Pancreas (tissue), 10 donors: Measurements from ENCODE around the gene PFDN4. TPM values are rescaled to one million over a fixed set of nuclear protein-coding genes. Genes with fewer than 3 reads are reported as not detected.

Source experiments
- ATAC-seq, 4 donors: fragments of 200-7000 bp; cut with Tn5 transposase; one replicate each; pipeline versions ENCODE4 v1.8.0 to v1.9.1; 2020; ENCODE audit warnings: mild to moderate bottlenecking in 4 of 4, moderate library complexity in 4 of 4
- DNase-seq, 6 donors: peaks; one replicate each; pipeline ENCODE4 v3.0.0-alpha.2; 2020
- FAIRE-seq: peaks from 2 replicates; lab custom pipeline; 2012; peaks lifted over from hg19 to GRCh38; lab: Jason Lieb, UNC
- H3K27ac ChIP-seq, 4 donors: fragments of 200-600 bp; sonication (generic); 1 replicate in 3 of 4; 2 replicates in 1 of 4; pipeline versions ENCODE4 v1.5.0 to v1.8.0; 2020
- H3K27me3 ChIP-seq, 4 donors: fragments of 200-600 bp; one replicate each; pipeline ENCODE4 v1.8.0; 2021
- H3K36me3 ChIP-seq, 3 donors: fragments of 200-600 bp; sonication (generic) in 1 of 3; one replicate each; pipeline versions ENCODE4 v1.5.0 to v1.8.0; 2020 to 2021
- H3K4me1 ChIP-seq, 3 donors: fragments of 200-600 bp; one replicate each; pipeline ENCODE4 v1.8.0; 2021
- H3K4me3 ChIP-seq, 4 donors: fragments of 200-600 bp; sonication (generic) in 2 of 4; one replicate each; pipeline versions ENCODE4 v1.5.0 to v1.8.0; 2020 to 2021
- H3K9me3 ChIP-seq, 4 donors: fragments of 200-600 bp; one replicate each; pipeline ENCODE4 v1.8.0; 2021
- CTCF ChIP-seq, 4 donors: fragments of 200-600 bp; sonication (generic) in 3 of 4; IDR thresholded peaks; one replicate each; pipeline versions ENCODE4 v1.5.0 to v1.8.0; 2021; ENCODE audit warnings: antibody characterized with exemption in 4 of 4
- WGBS, 2 donors: extraction: QIAGEN DNeasy Blood & Tissue Kit; methylation state at CpG; one replicate each; pipeline ENCODE4 v1.1.7; 2013; 5-methylcytosine and 5-hydroxymethylcytosine counted together
- intact Hi-C, 3 donors: fragments of 100-400 bp; cut with DNase I; formaldehyde crosslinking; loops; one replicate each; pipeline versions ENCODE4 v1.11.1 to v1.14.2; 2022
- polyA plus RNA-seq, 2 donors: library from polyadenylated mRNA; stranded (reverse); fragments of 200-250 nt; gene quantifications; one replicate each; pipeline ENCODE4 v1.2.3, GENCODE V29; 2013
- total RNA-seq, 6 donors: library from RNA; stranded (reverse); fragmentation: NEBNext Ultra II Directional in 4 of 6; extraction: Animal tissue kit (Norgen Biotek cat#: 25700) in 4 of 6; gene quantifications; one replicate each; pipeline versions ENCODE4 v1.2.1 to v1.2.4, GENCODE V29; 2021 to 2023
- donor health status: healthy with polysubstance abuse.
- donor health status: DM: no; HTN: no; CAD: no; lungs with moderate emphysema.
- donor health status: DM: no; HTN: no; CAD: no.
- donor health status: control.
- donor health status: control.
- donor health status: Bipolar disorder and iron deficiency.
- donor health status: DM: yes; HTN: yes; CAD: no.
- donor health status: DM: no; HTN: no; CAD: no.
- donor health status: DM: no; HTN: no; CAD: no.
- donor health status: DM: yes; HTN: yes; CAD: no.

PFDN4 gene
- total and polyA plus RNA-seq, 8 donors: 7.7 to 32.9 (median 10.5) TPM

GRCh38 chr20:54165803-54166202 is 42.1 kb upstream of the PFDN4 start:
- FAIRE-seq: no peak
- no peak for ATAC-seq

GRCh38 chr20:54166987-54167662 is 40.8 kb upstream of the PFDN4 start:
- DNase-seq: no peak
- 72 to 89% methylated on average over 7 of the region's 7 CpGs for WGBS, 2 donors
- no peak for TF ChIP-seq CTCF (IDR thresholded peaks at IDR 0.05)
- no peak for ATAC-seq
- intact Hi-C loops: no loop called here
- Histone ChIP-seq H3K4me1 (no peaks in the 10 kb centered on the region), H3K4me3 (no peak overlapping the region), H3K9me3 (no peaks in the 10 kb centered on the region), H3K36me3 (no peaks in the 10 kb centered on the region), H3K27me3 (peaks cover 0 to 20% (median 0%) of the 10 kb centered on the region in 4 donors), H3K27ac (no peak overlapping the region)
- FAIRE-seq: no peak

More at GRCh38 chr20:54165803-54166202, 42.1 kb upstream of the PFDN4 start:
- no peaks in the 10 kb centered on the region for H3K9me3 ChIP-seq
- no peak for DNase-seq
- no peaks in the 10 kb centered on the region for H3K4me1 ChIP-seq
- peaks cover 0 to 23% (median 0%) of the 10 kb centered on the region in 4 donors for H3K27me3 ChIP-seq
- WGBS, 2 donors: 32 to 43% methylated on average over 2 of the region's 2 CpGs
- no peak overlapping the region for H3K4me3 ChIP-seq
- no peak for TF ChIP-seq CTCF (IDR thresholded peaks at IDR 0.05)
- H3K36me3 ChIP-seq: no peaks in the 10 kb centered on the region
- H3K27ac ChIP-seq: no peak overlapping the region
- intact Hi-C loops: no loop called here

- H3K27ac ChIP-seq: no peak overlapping the region
- TF ChIP-seq CTCF (IDR thresholded peaks at IDR 0.05): no peak
- intact Hi-C loops: no loop called here
- no peaks in the 10 kb centered on the region for H3K9me3 ChIP-seq
- no peaks in the 10 kb centered on the region for H3K4me1 ChIP-seq
- H3K4me3 ChIP-seq: no peak overlapping the region
- 51 to 60% methylated on average over 11 of the region's 11 CpGs for WGBS, 2 donors
- H3K36me3 ChIP-seq: no peaks in the 10 kb centered on the region
- peak in 1 of 6 donors; percentile 15 for DNase-seq
- H3K27me3 ChIP-seq: peaks cover 0 to 20% (median 0%) of the 10 kb centered on the region in 4 donors
- no peak for FAIRE-seq
- ATAC-seq: no peak
These were observed 39.7 kb upstream of the PFDN4 start for GRCh38 chr20:54167909-54168872.

- no peaks in the 10 kb centered on the region for H3K36me3 ChIP-seq
- ATAC-seq (no peak), FAIRE-seq (no peak), DNase-seq (no peak)
- H3K9me3 ChIP-seq: no peaks in the 10 kb centered on the region
- no peak overlapping the region for H3K27ac ChIP-seq
- H3K4me3 ChIP-seq: no peak overlapping the region
- no peak for TF ChIP-seq CTCF (IDR thresholded peaks at IDR 0.05)
- H3K4me1 ChIP-seq: no peaks in the 10 kb centered on the region
- intact Hi-C loops: no loop called here
- 60 to 75% methylated on average over 14 of the region's 14 CpGs for WGBS, 2 donors
- peaks cover 0 to 27% (median 0%) of the 10 kb centered on the region in 4 donors for H3K27me3 ChIP-seq
These were observed 38.7 kb upstream of the PFDN4 start for GRCh38 chr20:54168961-54169862.
